GM19438 (cell line): ENCODE measurements around the gene SWAP70.
A peak's percentile ranks its signal among the peaks of the same experiment; 100 is the strongest.
"Not testable (repeated sequence)": the region's sequence is repeated elsewhere in the genome, so short reads cannot be mapped to it uniquely, and the experiment has no call there.

Experiments used
- ATAC-seq: cut with Tn5 transposase; IDR thresholded peaks from one replicate; pipeline ENCODE4 v1.9.1; 2021; ENCODE audit warnings: low read depth; ENCODE audit not compliant: unreplicated experiment

The SWAP70 gene

DNA sequence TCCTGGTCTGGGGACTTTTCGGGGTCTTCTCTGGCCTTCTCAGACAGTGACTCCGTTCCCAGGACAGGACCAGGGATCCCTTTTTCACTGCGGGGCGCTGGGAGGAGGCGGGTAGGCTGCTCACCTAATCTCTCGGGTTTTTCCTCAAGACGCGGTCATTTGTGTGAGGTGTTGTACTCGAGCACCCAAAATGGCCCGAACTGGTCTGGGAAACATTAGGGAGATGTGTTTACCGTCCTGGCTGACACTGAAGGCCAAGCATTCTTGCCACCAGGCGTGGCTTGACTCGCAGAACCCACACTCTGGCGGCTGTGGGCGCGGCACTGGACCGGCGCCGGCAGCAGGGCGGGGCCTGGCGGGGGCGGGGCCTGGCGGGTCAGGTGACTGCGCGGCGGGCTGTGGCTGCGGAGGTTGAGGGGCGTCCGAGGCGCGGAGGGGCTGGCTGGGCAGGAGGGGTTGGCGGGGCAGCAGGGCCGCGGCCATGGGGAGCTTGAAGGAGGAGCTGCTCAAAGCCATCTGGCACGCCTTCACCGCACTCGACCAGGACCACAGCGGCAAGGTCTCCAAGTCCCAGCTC lies at the start of gene SWAP70:
SWAP70 (plus strand) TSS at position 379 of the 577 bp plus-strand sequence; CDS start at position 482, 103 bp downstream.
- ATAC-seq: peak; percentile 78

DNA sequence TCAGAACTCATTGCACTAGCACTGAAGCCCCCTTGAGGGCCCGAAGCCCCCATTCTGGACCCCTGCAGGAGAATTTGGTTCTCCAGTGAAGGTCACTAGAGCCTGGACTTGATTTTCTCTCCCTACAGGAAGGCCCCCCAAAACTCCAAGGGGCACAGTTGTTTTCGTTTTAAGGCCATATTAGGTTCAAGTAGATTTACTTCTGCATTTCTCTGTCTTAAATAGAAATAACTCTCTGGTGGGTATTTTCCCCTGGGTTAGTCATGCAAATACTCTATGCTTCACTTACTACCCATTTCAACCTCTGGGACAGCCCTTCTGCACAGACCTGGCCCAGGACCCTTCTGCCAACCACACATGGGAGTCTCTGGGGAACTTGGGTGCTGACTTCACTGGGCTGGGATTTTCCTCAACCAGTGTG lies 48.8 kb upstream of the SWAP70 start:
- peak; percentile 50 for ATAC-seq

DNA sequence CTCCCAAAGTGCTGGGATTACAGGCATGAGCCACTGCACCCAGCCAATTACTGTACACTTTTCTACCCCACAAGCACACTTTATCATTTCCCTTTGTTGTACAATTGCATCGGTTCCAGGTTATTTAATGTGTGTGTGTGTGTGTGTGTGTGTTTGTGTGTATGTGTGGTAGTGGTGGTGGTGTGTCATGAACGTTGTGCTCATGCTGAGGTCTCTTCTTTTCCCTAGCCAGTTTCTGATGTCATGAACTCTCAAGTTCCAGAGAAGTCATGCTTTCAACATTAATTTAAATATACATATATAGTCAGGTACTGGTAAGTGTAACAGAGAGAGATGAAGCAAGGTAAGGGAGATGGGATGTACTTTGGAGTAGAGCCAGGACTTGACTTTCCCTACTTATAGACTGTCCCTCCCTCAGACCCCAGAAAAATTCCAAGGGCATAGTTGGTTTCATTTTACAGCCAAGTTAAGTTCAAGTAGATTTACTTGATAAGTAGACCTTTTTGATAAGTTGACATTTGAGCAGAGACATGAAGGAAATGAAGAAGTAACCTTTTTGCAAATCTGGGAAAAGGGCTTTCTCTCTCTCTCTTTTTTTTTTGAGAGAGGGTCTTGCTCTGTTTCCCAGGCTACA lies 47.7 kb upstream of the SWAP70 start:
- no peak for ATAC-seq

DNA sequence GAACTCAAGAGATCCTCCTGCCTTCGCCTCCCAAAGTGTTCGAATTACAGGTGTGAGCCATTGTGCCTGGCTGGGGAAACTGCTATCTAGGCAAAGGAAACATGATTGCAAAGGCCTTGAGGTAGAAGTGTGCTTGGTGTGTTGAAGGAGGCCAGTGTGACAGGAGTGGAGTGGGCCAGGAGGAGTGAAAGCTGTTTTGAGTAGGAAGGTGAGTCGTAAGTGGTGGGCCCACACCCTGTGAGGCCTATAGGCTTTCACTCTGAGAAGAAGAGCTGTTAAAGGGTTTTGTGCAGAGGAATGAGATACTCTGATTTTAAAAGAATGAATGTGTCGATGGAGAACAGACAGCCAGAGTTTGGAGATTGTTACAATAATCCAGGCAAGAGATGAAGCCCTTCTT lies 47.0 kb upstream of the SWAP70 start:
- no peak for ATAC-seq

DNA sequence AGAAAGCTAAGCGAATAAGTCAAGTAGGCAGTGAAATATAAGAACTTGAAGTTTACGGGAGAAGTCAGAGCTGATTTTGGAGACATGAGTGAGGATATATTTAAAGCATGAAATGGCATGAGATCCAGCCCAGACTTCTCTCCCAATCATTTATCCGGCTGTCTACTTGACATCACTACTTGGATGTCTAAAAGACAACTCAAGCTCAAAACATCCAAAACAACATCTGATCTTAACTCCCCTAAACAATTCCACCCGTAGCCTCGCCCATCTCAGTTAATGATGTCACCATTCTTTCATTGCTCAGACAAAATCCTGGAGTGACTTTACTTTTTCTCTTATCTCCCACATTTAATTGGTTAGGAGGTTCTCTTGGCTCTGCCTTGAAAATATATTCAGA lies 45.9 kb upstream of the SWAP70 start:
- no peak for ATAC-seq

DNA sequence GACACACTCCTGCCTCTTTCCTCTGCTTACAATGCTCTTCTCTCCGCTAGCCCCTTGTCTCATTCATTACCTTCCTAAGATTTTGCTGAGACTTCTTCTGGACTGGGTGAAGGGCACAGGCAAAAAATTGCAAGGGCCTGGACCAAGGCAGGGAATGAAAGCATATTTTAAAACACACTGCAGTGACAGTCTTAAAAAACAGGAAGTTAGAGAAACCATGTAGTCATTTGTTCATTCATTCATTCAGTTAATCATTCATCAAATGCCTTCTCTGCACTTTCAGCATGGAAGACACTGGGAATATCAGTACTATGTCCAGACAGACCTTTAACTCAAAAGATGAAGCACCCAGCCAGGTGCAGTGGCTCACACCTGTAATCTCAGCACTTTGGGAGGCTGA lies 44.9 kb upstream of the SWAP70 start:
- no peak for ATAC-seq

DNA sequence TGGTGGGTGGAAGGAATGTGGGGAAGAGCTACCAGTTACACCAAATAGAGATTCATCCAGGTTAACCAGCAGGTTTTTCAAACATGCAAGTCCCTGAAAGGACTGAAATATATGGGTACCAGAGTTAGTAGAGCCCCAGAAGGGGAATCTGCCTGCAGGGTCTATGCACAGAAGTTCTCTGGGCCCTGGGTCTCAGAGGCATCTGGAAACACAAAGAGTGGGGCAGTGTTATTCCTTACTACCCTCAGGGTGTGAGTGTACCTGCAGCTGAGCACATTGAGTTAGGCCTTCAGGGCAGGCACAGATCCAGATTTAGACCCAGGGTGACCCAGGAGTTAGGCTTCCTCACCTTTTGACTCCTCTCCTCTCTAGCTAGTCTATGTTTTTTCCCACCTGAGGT lies 43.9 kb upstream of the SWAP70 start:
- ATAC-seq: no peak

DNA sequence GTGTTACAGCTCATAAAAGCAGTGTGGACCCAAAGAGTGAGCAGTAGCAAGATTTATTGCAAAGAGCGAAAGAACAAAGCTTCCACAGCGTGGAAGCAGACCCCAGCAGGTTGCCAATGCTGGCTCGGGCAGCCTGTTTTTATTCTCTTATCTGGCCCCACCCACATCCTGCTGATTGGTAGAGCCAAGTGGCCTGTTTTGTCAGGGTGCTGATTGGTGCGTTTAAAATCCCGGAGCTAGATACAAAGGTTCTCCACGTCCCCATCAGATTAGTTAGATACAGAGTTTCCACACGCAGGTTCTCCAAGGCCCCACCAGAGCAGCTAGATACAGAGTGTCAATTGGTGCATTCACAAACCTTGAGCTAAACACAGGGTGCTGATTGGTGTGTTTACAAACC lies 41.5 kb upstream of the SWAP70 start:
- ATAC-seq: not testable (repeated sequence)

DNA sequence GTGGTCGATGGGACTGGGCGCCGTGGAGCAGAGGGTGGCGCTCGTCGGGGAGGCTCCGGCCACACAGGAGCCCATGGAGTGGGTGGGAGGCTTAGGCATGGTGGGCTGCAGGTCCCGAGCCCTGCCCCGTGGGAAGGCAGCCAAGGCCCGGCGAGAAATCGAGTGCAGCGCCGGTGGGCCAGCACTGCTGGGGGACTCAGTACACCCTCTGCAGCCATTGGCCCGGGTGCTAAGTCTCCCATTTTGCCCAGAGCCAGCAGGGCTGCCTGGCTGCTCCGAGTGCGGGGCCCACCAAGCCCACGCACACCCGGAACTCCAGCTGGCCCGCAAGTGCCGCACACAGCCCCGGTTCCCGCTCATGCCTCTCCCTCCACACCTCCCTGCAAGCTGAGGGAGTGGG lies 40.8 kb upstream of the SWAP70 start:
- not testable (repeated sequence) for ATAC-seq

DNA sequence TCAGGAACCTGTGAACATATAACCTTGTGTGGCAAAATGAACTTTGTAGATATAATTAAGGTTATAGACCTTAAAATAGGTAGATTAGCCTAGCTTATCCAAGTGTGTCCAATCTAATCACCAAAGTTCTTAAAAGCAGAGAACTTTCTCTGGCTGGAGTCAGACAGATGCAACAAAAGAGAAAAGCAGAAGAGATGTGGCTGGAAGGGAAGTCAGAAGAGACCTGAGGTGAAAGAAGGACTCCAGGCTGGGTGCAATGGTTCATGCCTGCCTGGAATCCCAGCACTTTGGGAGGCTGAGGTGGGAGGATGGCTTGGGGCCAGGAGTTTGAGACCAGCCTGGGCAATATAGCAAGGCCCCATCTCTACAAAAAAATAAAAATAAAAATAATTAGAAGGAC lies 39.4 kb upstream of the SWAP70 start:
- no peak for ATAC-seq

DNA sequence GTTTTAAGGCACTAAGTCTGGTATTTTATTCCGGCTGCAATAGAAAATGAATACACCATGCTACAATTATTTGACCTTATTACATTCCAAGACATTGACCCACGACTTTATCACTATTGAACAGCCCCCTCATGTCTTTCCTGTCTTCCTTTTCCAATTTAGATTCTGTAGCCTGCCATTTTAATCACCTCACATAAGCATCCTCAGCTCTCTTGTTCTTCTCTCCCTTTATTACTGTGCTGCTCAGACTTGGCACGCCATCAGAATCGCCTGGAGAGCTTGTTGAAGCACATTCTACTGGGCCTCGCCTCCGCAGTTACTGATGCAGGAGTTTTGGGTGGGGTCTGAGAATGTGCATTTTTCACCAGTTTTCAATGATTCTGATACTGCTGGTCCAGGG lies 38.7 kb upstream of the SWAP70 start:
- no peak for ATAC-seq

DNA sequence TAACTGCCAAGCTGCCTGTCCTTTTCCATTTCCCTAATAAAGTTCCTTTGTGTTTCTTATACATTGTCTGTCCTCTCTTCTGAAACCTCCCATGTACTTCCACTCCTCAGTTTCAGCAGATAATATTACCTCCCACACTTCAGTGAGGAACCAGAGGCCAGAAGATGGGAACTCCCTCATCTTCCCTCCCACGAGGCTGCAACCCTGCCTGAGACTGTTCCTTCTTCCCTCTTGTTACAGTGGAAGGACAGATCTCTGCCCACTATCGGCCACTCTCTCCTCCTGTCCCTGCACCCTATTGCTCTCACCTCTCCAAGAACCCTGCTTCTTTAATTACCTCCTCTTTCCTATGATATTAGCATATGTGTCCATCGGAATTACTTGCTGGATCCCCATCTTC lies 38.1 kb upstream of the SWAP70 start:
- no peak for ATAC-seq

DNA sequence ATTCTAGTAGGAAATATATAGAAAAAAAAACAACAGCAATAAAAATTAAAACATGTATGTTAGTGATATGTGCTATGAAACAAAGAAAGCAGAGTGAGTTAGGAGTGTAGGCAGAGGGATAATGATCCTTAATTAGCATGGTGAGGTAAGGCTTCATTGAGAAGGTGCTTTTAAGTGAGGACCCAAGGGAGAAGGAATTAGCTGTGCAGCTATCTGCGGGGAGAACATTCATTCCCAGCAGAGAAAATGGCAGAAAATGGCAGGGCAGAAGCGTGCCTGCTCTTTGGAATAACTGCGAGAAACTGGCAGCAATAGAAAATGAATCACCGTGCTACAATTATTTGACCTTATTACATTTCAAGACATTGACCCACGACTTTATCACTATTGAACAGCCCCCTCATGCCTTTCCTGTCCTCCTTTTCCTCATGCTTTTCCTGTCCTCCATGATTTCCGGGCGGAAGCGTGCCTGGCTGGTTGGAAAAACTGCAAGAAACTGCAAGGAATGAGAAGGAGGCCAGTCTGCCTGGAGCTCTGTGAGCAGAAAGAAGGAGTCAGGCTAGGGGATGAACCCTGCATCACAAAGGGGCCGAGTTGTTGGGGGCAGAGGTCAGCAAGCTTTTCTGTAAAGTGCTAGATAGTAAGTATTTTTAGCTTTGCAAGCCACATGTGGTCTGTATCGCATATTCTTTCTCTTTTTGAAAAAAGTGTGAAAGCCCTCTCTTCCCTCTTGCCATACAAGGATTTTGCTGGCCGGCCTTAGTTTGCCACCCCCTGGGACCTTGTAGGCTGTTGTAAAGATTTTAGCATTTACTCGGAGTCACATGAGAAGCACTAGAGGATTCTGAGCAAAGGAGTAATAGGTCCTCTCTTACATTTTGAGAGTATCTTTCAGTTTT lies 37.1 kb upstream of the SWAP70 start:
- ATAC-seq: no peak

DNA sequence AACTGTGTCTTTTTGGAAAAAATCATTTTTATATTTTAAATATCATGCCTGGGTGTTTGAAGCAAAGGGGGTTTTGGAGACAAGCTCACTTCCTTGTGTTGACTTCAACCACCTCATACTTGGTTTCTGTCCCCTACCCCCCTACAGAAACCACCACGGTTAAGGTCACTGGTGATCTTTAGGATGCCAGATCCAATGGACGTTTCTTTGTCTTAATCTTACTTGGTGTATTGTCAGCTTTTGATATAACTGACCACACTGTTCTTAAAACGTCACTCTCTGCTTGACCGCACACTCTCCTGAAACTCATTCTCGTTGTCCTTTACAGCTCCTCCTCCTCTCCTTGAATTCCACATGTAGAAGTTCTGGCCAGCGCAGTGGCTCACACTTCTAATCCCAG lies 34.8 kb upstream of the SWAP70 start:
- no peak for ATAC-seq

DNA sequence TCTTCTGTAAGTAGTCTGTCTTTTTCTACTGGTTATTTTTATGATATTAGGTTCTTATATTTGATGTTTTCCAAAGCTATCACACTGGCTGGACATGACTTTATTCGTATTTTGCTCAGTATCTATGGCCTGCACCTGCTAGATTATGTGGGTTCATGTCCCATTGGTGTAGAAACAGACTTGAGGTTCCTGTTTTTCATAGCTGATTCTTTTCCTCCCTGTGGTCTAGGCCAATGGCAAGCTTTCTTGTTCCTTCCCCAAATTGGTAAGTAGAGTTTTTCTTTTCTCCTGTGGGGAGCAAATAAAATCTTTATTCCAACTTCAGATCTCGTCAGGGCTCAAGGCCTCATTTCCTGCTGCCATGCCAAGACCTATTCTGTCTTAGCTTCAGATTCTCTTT lies 30.2 kb upstream of the SWAP70 start:
- no peak for ATAC-seq

DNA sequence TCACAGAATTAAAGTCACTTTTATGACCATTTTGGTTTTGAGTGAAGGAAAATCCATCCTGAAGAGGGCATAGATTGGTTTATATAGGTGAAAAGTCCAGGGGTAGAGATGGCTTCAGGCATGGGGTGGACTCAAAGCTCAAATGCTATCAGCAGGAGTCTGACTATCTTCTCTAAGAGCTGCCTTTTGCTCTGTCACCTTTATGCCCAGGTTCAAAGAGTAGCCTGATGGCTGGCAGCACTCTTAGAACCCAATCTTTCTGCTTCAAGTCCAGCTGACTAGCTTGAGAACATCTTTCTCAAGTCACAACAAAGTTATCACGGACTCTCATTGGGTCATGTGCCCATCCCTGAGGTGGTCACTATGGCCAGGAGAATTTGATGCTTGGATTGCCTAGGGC lies 27.2 kb upstream of the SWAP70 start:
- ATAC-seq: no peak

DNA sequence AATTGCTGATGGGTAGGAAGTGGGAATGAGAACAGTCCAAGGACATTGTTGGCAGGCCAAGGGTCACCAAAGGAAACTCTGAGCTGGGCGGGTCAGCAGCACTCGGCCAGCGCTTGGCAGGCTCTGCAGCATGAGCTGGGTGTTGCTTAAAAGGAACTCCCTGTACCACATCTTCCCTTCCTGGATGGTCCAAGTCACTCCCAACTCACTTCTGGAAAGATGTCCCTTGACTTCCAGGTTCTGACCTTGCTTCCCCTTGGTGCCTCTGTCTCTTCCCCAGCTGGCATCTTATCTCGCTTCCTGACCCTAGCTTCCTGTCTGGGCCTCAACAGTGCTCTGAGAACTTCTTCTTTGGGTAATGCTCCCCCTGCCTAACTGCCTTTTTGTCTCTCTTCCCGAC lies 24.8 kb upstream of the SWAP70 start:
- ATAC-seq: no peak

DNA sequence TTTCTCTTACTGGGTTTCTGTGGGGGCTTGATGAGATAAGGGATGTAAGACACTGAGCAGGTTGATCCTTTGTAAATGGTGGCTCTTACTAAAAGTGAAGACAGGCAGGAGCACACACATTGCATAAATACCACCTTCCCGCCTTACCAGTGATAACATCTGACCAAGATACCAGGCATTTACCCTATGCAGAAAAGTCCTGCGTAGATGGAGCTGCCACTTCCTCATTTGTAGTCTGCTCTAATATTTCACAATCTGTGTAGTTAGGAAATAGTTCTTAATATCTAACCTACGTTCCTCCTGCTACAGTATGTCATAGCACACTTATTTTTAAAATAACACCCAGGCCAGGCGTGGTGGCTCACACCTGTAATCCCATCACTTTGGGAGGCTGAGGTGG lies 23.9 kb upstream of the SWAP70 start:
- ATAC-seq: no peak

DNA sequence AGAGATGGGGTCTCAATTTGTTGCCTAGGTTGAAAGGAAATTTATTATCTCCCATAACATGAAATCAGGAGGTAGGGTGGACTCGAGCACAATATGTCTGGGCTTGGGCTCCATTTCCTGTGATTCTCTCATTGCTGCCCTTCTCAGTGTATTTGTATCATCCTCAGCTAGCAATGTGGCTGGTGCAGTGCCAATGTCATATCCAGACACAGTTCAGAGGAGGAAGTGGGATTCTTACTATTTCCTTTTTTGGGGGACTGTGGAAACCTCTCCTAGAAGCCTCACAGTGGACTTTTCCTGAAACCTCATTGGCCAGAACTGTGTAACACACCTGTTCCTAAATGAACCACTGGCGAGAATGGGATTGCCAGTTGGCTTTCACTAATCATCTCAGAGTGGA lies 21.0 kb upstream of the SWAP70 start:
- ATAC-seq: no peak

DNA sequence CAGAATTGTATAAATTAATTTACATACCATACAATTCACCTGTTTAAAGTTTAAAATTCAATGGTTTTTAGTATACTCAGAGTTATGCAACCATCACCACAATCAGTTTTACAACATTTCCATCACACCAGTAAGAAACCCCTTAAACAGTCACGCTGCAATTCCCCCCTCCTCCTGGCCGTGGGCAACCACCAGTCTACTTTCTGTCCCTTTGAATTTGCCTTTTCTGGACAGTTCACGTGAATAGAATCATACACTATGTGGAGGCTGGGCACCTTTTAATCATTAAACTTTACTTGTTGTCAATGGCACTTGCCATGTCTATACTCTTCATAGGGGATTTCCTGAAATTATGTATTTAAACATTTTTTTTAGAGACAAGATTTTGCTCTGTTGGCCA lies 20.1 kb upstream of the SWAP70 start:
- ATAC-seq: peak; percentile 74

DNA sequence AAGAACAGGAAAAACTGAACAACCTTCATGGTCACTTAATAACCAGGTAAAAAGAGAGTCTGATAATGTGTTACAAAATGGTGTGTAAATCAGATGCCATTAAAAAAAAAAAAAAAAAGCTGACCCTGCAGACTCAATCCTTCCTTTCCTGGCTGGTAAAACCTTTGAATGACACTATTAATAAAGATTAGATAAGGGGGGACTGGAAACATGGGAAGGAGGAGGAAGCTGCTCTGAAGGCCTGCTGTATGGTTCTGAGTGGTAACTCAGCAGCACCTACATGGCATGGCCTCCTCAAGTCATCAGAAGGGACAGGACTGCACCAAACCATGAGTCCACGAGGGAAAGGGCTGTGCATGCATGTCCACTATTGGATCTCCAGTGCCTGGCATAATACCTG lies 18.0 kb upstream of the SWAP70 start:
- ATAC-seq: no peak

DNA sequence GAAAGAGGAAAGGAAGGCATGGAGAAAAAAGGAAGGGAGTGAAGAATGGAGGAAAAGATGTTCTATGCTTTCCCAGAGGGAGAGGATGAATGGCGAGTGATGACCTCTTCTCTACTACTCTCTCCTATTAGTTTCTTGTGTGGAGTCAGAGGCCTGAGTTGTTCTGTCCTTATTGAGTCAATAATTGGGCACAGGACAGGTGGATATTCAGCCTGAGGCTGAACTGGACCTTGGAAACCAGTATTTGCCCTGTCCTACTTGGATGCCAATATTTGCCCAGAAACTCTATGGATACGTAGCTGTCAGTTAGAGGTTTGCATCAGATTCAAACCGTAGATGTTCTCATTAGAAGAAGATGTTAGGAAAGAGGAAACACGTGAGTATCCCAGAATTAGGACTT lies 17.6 kb upstream of the SWAP70 start:
- no peak for ATAC-seq
